Left renal cortex interstitium (tissue), 4 donors: ENCODE measurements around the gene CCDC138. TPM values are rescaled to one million over a fixed set of nuclear protein-coding genes. Genes with fewer than 3 reads are reported as not detected.

Experiments used
- DNase-seq, 4 donors: peaks; one replicate each; pipeline ENCODE4 v3.0.0-alpha.2; 2013; ENCODE audit warnings: low read depth in 4 of 4, low spot score in 2 of 4, missing footprints in 1 of 4
- polyA plus RNA-seq, 4 donors: library from polyadenylated mRNA; unstranded; fragments of 120-200 nt; gene quantifications; one replicate each; pipeline ENCODE4 v1.2.1, GENCODE V29; 2013; ENCODE audit not compliant: insufficient read length in 4 of 4

Gene CCDC138
- polyA plus RNA-seq, 4 donors: 14.3 to 19.0 (median 16.6) TPM

DNA sequence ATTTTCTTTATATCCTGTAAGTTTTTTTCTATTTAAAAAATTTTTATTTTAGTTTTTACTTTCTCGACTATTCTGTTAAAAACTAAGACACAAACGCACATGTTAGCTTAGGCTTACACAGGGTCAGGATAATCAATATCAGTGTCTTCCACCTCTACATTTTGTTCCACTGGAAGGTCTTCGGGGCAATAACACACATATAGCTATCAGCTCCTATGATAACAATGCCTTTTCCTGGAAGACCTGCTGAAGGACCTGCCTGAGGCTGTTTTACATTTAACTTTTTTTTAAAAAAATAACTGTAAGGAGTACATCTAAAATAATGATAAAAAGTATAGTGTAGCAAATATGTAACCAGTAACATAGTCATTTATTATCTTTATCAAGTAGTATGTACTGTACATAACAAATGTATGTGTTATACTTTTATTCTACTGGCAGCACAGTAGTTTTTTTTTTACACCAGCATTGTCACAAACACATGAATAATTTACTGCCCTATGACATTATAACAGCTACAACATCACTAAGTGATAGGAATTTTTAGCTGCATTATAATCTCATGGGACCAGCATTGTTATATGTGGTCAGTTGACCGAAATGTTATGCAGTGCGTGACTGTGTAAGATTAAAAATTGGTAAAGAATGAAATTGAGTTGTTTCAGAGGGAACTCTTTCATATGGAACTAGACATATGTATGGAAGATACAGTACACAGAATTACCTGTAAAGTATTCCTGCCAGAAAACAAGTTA is 37.9 kb downstream of the CCDC138 start:
- DNase-seq: no peak

DNA sequence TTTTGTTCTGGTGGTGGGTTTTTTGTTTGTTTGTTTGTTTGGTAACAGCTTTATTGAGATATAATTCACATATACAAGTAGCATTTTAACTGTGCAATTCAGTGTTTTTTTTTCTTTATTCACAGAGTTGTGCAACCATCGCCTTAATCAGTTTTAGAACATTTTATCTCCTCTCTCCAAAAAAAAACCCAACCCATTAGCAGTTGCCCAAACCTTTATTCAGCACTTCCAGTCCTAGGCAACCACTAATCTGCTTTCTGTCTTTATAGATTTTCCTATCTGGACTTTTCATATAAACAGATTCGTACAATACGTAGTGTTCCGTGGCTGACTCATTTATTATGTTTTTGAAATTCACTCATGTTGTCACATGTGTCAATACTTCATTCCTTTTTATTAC is 38.7 kb downstream of the CCDC138 start:
- DNase-seq: no peak

DNA sequence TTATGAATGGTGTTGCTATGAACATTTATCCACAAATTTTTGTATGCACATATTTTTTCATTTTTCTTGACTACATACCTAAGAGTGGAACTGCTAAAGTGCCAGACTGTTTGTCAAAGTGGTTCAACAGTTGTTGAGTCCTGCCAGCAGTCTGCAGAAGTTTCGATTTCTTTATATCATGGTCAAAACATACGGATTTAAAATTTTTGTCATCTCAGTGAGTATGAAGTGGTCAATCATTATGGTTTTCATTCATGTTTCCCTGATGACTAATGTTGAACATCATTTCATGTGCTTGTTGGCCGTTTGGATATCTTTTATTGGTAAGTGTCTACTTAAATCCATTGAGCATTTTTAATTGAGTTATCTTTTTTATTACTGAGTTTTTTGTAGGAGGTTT is 39.2 kb downstream of the CCDC138 start:
- DNase-seq: no peak

DNA sequence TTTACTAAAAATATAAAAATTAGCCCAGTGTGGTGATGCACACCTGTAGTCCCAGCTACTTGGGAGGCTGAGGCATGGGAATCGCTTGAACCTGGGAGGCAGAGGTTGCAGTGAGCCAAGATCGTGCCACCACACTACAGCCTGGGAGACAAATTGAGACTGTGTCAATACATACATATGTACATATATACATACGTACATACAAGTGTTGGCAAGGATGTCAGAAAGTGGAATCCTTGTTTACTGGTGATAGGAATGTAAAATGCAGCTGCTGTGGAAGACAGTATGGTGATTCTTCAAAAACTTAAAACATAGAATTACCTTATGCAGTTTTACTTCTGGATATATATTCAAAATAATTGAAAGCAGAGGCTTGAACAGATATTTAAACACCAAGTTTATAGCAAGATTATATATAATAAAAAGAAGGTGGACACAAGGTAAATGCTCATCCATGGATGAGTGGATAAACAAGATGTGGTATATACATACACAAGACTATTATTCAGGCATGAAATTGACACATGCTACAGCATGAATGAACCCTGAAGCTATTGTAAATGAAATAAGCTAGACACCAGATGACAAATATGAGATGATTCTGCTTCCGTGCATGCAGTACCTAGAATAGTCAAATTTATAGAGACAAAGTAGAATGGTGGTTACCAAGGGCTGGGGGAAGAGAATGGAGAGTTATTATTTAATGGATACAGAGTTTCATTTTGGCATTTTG is 43.2 kb downstream of the CCDC138 start:
- DNase-seq: no peak

DNA sequence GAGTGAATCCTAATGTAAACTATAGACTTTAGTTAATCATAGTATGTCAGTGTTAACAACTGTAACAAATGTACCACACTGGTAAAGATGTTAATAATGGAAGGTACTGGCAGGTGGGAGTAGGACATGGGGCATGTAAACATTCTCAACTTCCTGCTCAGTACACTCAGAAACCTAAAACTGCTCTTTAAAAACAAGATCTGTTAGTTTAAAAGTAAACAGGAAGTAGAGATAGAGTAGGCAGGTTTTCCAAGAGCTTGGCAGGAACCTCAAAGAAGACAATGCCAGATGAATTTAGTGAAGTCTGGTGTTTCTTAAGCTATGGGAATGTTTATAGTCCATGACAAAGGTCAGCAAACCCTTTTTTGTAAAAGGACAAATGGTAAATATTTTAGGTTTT is 46.6 kb downstream of the CCDC138 start:
- DNase-seq: no peak

DNA sequence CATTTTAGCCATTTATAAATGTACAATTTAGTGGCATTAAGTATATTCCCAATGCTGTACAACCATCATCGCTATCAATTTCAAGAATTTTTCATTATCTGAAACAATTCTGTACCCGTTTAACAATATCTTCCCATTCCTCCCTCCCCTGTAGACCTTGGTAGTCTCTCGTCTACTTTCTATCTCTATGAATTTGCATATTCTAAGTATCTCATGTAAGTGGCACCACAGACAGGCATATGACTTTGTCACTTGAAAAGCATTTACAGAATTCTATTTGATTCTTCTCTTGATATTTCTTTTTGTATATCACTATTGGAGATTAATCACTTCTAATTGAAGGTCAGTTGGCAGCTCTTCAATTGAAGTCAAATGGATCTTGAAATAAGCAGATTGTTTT is 48.0 kb downstream of the CCDC138 start:
- DNase-seq: no peak

DNA sequence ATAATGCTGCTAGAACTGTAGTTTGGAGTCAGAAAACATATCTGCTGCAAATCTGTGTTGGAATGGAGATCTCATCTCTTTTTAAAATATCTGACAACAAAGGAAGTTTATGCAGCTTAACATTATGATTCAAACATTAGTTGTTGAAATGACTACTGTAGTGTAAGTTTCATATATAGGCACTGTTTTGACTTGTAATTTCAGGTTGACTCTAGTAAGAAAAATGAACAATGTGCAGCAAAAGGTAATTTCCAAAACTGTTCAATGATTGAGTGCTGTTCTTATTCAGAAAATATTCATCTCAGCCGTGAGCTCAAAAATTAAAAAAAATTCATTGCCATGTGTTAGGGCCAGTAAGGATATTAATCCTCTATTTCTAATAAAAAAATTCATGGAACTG is 48.5 kb downstream of the CCDC138 start:
- no peak for DNase-seq

DNA sequence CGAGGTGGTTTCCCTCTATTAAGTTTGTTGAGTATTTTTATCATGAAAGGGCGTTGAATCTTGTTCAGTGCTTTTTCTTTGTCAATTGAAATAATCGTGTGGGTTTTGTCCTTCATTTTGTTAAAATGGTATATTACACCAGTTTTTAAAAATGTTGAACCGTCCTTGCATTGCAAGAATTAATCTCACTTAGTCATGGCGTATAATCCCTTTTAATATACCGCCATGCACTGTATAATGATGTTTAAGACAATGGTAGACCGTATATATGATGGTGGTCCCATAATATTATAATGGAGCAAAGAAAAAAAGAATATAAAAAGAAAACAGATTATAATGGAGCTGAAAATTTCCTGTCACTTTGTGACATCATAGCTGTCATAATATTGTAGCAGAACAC is 50.6 kb downstream of the CCDC138 start:
- no peak for DNase-seq

DNA sequence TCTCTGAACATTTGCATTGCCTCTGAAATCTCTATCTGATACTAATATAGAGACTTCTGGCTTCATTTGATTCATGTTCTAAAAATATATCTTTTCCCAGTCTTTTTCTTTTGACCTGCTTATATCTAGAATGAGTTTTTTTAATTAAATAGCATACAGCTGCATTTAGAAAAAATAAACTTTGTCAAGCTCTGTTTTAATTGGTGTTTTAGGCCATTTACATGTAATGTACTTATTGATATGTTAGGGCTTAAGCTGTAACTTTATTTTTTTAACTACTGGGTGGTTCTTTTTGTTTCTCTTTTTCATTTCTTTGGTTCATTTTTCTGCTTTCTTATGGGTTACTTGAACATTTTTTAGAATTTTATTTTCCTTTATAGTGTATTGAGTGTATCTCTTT is 54.9 kb downstream of the CCDC138 start:
- DNase-seq: no peak

DNA sequence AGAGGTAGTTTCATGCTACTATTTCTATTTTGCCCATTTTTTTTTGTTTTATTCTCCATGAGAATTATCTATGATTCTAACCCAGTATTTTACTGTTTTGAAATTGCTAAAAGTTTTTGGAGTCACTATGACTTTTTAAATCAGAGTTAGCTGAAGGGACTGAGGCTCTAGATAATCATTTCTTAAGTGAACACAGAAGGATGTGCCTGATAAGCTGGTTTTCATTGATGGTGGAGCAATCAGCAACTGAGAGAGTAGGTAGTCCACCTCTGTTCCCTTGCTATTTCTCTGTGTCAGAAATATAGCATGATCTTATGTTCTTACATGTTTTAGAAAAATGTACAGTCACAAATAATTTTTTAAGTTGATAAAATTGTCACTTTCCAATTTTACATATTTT is 59.4 kb downstream of the CCDC138 start:
- DNase-seq: no peak

DNA sequence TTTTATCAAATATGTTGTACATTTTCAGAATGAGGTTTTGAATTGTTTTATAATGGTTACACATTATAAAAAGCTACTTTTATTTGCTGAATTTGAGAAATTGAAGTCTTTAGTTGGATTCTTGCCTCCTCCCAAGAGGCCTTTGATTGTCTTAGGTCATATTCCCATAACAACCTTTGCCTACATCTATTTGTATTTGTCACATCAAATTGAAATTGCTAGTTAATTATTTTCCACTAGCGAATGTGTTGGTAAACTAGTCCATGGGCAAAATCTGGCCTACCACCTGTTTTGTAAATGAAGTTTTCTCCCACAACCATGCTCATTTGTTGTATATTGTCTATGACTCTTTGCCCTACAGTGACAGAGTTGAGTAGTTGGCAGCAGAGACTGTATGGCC is 60.4 kb downstream of the CCDC138 start:
- DNase-seq: no peak

DNA sequence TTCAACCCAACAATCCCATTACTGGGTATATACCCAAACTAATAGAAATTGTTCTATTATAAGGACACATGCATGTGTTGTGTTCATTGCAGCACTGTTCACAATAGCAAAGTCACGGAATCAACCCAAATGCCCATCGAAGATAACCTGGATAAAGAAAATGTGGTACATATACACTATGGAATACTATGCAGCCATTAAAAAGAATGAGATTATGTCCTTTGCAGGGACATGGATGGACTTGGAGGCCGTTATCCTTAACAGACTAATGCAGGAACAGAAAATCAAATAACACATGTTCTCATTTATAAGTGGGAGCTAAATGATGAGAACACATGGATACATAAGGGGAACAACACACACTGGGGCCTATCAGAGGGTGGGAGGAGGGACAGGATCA is 65.8 kb downstream of the CCDC138 start:
- no peak for DNase-seq

DNA sequence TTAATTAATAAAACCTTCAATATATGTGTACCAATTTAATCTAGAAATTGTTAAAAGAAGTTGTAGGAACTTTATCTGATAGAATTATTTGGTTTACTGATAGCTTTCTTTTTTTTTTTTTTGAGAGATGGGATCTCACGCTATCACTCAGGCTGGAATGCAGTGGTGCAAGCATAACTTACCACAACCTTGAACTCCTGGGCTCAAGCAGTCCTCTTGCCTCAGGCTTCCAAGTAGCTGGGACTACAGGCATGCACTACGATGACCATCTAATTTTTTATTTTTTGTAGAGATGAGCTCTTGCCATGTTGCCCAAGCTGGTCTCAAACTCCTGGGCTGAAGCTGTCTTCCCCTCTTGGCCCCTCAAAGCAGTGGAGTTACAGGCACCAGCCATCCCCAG is 66.8 kb downstream of the CCDC138 start:
- DNase-seq: no peak

DNA sequence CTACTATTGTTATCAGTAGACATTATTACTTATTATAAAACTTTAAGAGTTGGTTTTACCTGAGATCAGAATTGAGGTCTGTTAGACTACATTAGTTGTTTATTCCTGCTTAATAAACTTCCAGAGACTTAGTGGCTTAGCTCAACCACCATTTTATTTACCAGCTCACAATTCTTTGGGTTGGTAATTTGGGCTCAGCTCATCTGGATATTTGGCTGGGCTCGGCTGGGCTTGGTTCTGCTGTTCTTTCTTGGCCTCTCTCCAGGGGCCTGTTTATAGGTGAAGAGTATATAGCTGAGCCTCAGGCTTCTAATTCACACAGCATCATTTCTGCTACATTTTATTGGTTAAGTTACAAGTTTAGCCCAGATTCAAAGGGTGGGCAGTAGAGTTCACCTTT is 67.9 kb downstream of the CCDC138 start:
- DNase-seq: no peak

DNA sequence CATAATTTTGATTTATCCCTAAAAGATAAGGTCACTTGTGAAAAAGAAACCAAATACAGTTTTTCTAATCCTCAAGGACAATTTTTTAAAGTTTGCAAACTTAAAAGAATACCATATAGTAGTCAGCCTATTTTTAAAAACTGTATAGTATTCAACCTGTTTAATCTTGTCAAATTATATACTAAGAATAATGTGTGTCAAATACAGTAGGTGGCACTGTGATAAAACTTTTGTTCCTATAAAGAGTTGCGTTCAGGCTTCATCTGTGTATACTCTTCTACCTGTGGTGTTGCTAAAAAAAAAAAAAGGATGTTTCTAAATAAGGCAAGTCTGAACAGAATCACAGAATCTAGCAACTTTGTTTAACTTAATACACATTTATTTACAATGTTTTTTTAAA is 68.6 kb downstream of the CCDC138 start:
- DNase-seq: peak in 1 of 4 donors; percentile 7

DNA sequence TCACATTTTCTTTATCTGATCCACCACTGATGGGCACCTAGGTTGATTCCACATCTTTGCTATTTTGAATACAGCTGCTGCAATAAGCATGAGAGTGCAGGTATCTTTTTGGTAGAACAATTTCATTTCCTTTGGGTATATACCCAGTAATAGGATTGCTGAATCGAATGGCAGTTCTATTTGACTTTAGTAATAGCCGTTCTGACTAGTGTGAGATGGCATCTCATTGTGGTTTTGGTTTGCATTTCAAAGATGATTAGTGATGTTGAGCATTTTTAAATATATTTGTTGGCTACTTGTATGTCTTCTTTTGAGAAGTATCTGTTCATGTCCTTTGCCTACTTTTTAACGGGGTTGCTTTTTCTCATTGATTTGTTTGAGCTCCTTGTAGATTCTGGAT is 72.3 kb downstream of the CCDC138 start:
- DNase-seq: no peak

DNA sequence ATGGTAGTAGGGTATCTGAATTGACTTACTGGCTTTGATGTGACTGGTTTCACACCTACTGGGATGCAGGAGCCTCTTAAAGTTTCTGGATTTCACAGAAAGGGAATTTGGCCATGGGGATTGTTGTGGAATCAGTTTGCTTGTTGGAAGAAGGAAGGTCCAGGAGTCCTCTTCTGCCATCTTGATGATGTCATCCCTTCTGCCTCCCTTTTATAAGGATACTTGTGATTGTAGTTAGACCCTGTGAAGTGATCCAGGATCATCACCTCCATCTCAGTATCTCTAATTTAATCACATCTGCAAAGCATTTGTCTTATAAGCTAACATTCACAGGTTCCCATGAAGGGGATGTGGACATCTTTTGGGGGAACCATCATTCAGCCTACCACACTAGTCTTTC is 79.5 kb downstream of the CCDC138 start:
- DNase-seq: no peak

DNA sequence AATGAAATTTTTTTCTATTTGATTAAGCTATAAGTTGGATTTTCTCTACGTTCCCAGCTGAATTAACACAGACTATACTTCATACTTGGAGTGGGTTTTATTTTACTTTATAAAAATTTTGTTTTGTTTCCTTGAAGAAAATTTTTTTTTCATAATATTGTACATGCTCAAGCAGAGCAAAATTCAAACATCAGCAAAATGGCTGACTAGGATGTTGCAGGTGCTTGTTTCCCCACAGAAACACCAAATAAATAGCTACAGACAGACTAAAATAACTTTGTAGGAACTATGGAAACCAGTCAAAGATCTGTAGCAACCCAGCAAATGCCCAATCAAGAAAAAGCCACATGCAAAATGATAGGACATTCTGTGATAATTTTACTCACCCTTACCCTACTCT is 82.3 kb downstream of the CCDC138 start:
- no peak for DNase-seq

DNA sequence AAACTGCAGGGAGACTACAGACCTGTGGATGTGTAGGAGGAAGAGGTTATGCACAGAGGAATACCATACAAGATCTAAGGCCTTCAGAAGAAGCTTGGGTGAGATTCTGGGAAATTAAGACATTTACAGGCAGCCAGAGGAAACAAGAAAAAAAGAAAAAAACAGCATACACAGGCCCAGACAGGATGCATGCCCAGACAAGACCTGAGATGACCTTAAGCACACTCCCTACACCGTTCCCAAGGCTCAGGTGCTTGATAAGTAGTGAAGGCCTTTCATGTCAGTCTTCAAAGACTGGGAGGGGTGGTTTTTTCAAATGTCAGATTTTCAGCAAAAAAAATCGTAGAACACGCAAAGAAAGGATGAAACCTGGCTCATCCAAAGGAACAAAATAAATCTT is 83.0 kb downstream of the CCDC138 start:
- DNase-seq: no peak

DNA sequence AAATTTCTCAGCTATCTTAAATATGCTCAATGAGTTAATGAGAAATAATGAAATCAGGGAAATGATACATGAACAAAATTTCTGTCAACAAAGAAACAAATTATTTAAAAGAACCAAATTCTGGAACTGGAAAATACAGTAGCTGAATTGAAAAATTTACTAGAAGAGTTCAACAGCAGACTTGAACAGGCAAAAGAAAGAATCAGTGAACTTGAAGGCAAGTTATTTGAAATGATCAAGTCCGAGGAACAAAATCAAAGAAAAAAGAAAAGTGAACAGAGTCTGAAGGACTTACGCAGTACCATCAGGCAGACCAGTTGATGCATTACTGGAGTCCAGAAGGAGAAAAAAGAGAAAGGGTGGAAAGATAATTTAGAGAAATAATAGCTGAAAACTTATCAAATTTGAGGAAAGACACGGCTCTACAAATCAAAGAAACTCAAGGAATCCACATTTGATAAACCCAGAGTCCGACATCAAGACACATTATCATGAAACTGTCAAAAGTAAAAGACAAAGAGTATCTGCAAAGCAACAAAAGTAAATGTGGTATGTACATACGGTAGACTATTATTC is 83.6 kb downstream of the CCDC138 start:
- no peak for DNase-seq

DNA sequence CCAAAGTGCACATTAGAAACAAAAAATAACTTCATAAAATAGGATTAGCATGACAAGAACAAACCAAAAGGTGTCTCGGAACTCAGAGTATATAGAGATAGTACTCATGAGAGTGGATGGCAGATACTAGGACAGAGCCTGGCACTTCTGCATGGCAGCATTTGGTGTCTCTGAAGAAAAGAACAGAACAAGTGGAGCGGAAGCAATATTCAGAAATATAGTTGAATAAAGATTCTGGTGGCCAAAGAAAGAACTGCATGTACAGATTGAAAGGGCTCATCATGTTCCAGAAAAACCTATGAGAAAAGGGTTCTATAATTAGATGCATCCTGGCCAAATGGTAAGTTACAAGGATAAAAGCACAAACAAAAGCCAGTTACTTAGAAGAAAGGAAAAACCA is 90.9 kb downstream of the CCDC138 start:
- no peak for DNase-seq

DNA sequence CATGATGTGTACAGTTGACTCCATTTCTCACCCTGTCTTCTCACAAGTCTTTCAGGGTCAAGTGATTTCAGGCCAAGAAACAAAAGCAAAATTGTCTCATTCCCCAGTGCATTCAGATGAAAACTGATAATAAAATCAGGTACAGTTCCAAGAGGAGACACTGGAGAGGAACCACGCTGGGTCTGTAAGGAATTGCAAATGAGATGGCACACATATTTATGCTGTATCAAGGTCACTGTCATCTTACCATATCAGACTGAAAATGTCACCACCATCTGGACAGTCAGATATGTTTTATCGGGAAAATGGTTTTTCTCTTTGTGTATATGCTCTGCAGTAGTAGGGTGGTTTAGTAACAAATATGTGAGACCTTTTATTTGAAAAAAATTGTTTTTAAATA is 91.7 kb downstream of the CCDC138 start:
- DNase-seq: no peak
